GM21423 (cell line): ENCODE measurements around the gene FOXL2.
"Not testable (repeated sequence)": the region's sequence is repeated elsewhere in the genome, so short reads cannot be mapped to it uniquely, and the experiment has no call there.

Source experiments
- ATAC-seq: cut with Tn5 transposase; IDR thresholded peaks from one replicate; pipeline ENCODE4 v1.9.1; 2021; ENCODE audit warnings: mild to moderate bottlenecking, moderate library complexity; ENCODE audit not compliant: unreplicated experiment

FOXL2 gene

GRCh38 chr3:138933981-138934691 is 12.8 kb downstream of the FOXL2 start:
- no peak for ATAC-seq

DNA sequence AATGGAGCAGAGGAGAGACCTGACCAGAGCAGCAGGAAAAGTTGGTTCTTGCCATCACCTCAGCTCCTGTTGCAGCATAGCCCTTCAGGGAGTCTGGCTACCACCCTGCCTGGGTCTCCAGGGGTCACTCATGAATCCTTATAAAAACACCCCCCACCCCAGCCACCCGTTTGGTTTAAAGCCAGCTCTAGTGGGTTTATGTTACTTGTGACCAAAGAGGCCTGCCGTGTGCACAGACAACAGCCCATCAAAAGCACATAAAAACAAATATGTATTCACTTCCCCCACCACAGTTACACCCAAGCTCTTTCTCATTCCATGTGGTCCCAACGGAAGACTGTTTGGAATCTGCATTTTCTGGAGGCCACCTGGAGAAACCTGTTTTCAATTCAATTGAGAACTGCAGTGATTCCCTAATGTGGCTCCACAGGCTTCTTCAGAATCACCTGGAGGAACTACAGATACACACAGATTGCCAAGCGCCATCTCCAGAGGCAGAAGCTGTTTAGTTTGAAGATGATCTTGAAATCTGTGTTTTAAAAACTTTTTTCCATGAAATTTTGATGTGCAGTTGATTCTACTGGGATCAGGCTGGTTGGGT is 13.8 kb downstream of the FOXL2 start:
- ATAC-seq, result no peak

DNA sequence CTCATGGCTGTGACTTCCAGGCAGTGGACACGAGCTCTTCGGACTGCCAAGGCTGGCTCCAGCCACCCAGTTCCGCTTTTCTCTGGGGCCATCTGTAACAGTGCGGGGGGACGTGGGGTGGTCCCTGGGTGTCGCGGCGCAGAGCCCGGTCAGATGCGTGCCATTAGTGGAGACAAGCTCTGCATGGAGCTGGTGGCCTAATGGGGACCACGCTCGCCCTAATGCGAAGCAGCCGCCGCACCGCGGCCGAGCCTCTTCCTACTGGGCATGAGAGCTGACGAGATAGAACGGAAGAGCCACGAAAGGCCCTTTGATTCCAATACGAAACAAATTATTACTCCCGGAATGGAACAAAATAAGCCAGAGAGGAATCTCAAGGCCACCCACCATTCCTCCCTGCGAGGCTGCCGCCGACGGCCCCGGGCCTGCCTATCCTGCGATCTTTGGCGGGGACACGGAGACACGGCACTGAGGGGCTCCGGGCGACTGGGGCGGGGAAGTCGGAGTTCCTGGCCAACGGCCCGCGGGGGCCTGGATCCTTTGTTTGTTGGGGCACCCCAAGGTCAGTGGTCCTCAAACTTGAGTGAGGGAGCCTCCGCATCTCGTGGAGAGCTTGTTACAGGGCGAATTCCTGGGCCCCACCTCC is 18.1 kb downstream of the FOXL2 start:
- no peak for ATAC-seq

- peak; percentile 87 for ATAC-seq
Observed at GRCh38 chr3:138923531-138923994, 23.4 kb downstream of the FOXL2 start.

GRCh38 chr3:138922400-138922799 is 24.5 kb downstream of the FOXL2 start:
- ATAC-seq, result not testable (repeated sequence)

GRCh38 chr3:138921316-138922292 is 25.3 kb downstream of the FOXL2 start:
- no peak for ATAC-seq

DNA sequence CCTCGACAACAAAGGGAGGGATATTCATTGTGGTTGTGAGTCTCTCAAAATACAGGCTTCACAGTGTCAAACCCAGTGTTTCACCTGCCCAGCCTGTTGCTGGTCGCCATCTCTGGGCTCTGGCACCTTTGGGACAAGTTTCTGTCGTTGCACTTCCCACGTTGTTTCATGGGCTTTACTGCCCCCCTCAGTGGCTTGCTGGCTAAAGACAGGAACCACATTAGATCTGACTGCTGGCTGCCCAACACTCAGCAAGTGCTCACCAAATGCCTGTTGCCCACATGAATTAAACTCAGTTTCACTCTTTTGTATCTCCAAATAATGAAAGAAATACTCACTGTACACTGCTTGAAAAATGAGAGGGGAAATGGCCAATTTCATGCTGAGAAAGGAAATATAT is 27.6 kb downstream of the FOXL2 start:
- no peak for ATAC-seq

DNA sequence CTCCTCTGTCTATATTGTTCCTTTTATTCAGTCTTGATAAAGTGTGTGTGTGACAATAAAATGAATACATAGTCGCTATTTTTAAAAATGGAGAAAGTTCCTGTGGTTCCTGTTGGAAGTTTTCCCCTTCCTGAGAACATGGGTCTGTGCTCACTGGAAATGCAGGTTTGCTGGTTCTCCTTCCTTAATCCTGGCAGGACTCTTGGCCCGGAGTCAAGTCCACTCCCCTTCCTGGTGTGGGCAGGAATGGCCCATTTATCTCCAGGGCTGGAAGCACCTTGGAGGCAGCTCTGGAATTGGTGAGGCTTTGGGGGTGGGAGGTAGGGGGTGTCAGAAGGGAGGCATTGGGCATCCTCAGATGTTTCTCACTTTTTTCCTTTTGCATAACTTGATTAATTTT is 30.1 kb downstream of the FOXL2 start:
- no peak for ATAC-seq

DNA sequence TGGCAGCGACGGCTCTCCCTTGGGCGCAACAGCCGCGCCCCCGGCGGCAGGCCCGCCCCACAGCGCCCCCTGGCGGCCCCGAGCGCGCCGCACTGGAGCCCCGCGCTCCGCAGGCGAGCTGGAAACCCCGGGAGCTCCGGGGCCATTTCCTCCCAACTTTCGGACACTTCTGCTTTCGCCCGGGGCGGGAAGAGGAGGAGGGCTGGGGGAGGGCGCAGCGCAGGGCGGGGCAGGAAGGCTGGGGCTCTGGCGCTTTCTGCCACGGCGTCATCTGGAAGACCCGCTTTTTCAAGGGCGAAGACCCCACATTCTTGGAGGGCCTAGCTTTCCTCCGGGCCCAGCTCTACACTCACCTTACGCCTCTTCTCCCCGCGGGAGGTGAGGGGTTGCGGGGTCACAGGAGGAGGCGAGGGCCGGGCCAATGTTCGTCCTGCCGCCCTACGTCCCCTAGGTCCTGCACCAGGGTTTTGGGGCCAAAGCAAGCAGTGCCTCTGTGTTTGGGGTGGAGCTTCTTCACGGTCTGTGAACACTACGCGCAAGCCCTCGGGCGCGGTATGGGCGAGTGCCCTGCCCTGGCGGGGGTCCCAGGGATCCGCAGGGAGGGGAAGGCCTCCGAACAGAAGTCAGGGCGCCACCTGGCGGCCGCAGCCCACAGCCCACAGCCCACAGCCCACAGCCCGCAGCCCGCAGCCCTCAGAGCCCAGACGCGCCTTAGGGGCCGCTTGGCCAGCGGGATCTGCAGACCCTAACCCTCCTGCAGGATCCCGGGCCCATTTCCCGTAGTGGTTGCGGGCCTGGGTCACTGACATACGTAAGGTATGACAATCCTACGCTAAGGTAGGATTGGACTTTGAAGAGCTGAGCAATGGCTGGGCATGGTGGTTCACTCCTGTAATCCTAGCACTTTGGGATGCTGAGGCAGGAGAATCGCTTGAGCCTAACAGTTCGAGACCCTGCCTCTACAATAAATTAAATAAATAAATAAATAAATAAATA is 31.1 kb downstream of the FOXL2 start:
- peak; percentile 80 for ATAC-seq

DNA sequence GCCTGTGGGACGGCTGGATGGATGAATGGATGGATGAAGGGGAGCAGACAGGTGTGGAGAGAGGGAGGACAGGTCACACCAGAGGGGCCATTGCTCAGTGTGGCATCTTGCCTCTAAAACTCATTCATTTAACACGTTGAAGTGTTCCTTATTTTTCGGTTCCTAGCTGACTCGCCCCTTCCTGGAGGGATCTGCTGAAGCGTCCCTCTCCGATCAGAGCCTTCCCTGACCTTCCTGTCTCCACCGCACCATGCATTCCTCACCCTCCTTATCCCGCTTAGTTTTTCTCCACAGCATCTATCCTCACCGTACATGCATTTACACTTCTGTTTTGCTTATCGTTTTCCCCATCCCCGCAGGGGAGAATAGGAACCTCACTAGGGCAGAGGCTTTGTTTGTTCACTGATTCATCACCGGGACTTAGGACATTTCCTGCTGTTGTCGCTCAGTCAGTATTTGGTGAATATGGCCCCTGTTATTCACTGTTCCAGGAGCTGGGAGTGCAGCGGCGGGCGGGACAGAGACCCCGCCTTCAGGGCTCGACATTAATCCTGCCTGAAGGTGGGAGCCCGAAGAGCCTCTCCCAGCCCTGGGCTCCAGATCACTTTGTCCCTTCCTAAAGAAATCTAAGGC is 32.0 kb downstream of the FOXL2 start:
- ATAC-seq, result peak; percentile 9

DNA sequence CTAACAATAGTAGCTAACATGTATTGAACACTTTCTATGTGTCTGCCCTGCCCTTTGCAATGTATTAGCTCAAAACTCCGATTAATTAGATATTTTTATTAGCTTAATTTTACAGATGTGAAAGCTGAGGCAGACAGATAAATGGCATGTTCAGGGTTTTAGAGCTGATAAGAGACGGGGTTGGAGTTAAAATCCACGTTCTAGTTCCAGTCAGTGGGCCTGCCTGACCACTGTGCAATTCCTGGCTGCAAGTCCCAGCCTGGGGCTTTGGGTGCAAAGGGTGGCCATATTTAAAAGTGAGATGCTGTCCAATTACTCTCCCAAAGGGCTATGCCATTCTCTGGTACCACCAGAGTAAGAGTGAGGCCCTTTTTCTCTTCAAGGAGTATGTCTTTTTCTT is 33.2 kb downstream of the FOXL2 start:
- ATAC-seq, result no peak

DNA sequence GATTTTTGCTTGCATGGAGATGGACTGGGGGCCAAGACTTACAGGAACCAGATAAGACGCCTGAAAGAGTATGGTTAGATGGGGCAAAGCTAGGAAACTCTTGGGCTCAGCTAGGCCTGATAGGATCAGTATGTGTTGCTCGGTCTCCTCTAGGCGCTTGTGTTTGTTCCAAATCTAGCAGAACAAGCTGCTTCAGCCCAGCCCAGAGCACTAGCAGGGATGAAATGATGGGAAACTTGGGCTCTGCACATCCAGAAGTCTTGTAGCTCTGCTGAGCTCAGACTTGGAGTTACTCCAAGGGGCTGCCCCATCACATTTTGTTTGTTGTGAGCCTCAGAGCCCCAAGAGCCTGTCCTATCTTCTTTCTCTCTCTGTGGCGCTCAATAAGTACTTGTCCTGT is 34.7 kb downstream of the FOXL2 start:
- no peak for ATAC-seq

DNA sequence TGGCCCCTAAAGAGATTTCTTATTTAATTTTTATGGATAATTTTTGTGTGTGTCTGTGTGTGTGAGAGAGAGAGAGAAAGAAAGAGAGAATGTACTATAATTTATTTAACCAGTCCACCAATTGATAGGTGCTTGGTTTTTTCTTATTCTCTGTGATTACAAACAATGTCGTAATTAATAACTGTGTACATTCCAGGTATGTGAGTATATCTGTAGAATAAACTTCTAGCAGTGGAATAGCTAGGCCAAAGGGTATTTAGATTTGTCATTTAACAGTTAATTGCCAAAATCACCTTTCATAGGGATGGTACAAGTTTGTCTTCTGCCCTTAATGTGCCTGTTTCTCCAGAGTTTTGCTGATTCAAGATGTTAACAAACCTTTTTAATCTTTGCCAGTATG is 35.3 kb downstream of the FOXL2 start:
- no peak for ATAC-seq

- no peak for ATAC-seq
Observed at GRCh38 chr3:138909904-138910303, 37.0 kb downstream of the FOXL2 start.

DNA sequence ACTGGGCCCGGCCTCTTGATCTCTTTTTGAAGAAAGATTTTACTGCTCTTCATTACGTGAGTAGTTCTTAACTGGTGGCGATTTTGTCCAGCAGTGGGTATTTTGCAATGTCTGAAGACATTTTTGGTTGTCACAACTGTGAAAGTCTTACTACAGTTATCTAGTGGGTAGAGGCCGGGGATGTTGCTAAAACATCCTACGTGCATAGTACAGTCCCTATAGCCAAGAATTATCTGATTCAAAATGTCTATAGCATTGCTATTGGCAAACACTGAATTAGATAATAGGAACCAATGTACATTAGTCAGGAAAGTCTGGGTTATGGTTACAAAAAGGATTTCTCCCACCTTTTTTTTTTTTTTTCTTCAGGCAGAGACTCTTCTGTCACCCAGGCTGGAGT is 38.1 kb downstream of the FOXL2 start:
- ATAC-seq, result no peak

- ATAC-seq, result no peak
Observed at GRCh38 chr3:138907539-138907938, 39.4 kb downstream of the FOXL2 start.

DNA sequence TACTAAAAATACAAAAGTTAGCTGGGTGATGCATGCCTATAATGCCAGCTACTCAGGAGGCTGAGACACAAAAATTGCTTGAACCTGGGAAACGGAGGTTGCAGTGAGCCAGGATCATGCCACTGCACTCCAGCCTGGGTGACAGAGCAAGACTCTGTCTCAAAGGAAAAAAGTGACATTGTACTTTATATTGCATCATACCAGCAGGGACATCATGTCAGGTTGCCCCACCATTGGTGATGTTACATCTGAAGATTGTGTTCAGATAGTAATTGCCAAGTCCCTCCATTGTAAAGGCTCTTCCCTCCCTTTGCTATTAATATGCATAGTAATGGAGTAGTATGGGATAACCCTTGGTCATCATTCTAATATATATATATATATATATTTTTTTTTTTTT is 44.8 kb downstream of the FOXL2 start:
- no peak for ATAC-seq

GRCh38 chr3:138901567-138901966 is 45.4 kb downstream of the FOXL2 start:
- no peak for ATAC-seq

- no peak for ATAC-seq
Observed at GRCh38 chr3:138899351-138899991, 47.5 kb downstream of the FOXL2 start.
